OCI-LY3 (cell line): ENCODE data around the gene HUS1B.

Experiments
- H2AFZ ChIP-seq: fragments of 200-600, 300-600 bp; shearing (Covaris generic); 2 replicates; pipeline ENCODE4 v1.6.0; 2014; ENCODE audit warnings: antibody characterized with exemption, low read depth, low read length
- H3K27ac ChIP-seq: fragments of 200-600, 300-600 bp; sonication (generic); 2 replicates; pipeline ENCODE4 v1.5.1; 2014; ENCODE audit warnings: mild to moderate bottlenecking, low read length, moderate library complexity, mixed read lengths
- H3K27me3 ChIP-seq: fragments of 200-600, 300-600 bp; sonication (generic); 2 replicates; pipeline ENCODE4 v1.6.1; 2014; ENCODE audit warnings: low read depth, low read length, mixed read lengths
- H3K36me3 ChIP-seq: fragments of 200-600, 300-600 bp; sonication (generic); replicated peaks from 2 replicates; pipeline ENCODE3; 2014; ENCODE audit warnings: low read depth, low read length, mixed read lengths
- H3K4me1 ChIP-seq: fragments of 300-600, 200-600 bp; sonication (generic); 2 replicates; pipeline ENCODE4 v1.6.1; 2014; ENCODE audit warnings: low read length, mixed read lengths
- H3K4me2 ChIP-seq: fragments of 200-600, 300-600 bp; sonication (generic); 2 replicates; pipeline ENCODE4 v1.6.1; 2014; ENCODE audit warnings: low read length, mixed read lengths
- H3K4me3 ChIP-seq: fragments of 300-600, 200-600 bp; sonication (generic); 2 replicates; pipeline ENCODE4 v1.5.1; 2014; ENCODE audit warnings: antibody characterized with exemption, mild to moderate bottlenecking, low read length, moderate library complexity
- H3K79me2 ChIP-seq: fragments of 300-600, 200-600 bp; shearing (Covaris generic); 2 replicates; pipeline ENCODE4 v1.6.1; 2014; ENCODE audit warnings: mild to moderate bottlenecking, low read length, mixed read lengths
- H3K9ac ChIP-seq: fragments of 300-600, 200-600 bp; shearing (Covaris generic); 2 replicates; pipeline ENCODE4 v1.6.0; 2014; ENCODE audit warnings: mild to moderate bottlenecking, low read length, moderate library complexity
- H3K9me3 ChIP-seq: fragments of 200-600, 300-600 bp; shearing (Covaris generic); 2 replicates; pipeline ENCODE4 v1.6.1; 2014; ENCODE audit warnings: low read length, mixed read lengths; ENCODE audit not compliant: insufficient read depth
- H4K20me1 ChIP-seq: fragments of 200-600, 300-600 bp; sonication (generic); 2 replicates; pipeline ENCODE4 v1.6.1; 2016; ENCODE audit warnings: low read length, mixed read lengths; ENCODE audit not compliant: insufficient read depth
- CTCF ChIP-seq: fragments of 200-600, 300-600 bp; sonication (generic); IDR thresholded peaks from 2 replicates; pipeline ENCODE4 v1.5.1; 2014; ENCODE audit warnings: antibody characterized with exemption, low read length, low read depth
- EZH2phosphoT487 ChIP-seq: fragments of 200-600 bp; shearing (Covaris generic); IDR thresholded peaks from 2 replicates; pipeline ENCODE4 v1.6.1; 2018; ENCODE audit warnings: antibody characterized with exemption, mixed run types, low read depth

The HUS1B gene

GRCh38 chr6:683742-684440 lies 27.0 kb upstream of the HUS1B start:
- H3K36me3 ChIP-seq, result peaks cover 6% of the 10 kb centered on the region
- H3K27me3 ChIP-seq, result no peaks in the 10 kb centered on the region
- H3K9me3 ChIP-seq, result no peaks in the 10 kb centered on the region
- H4K20me1 ChIP-seq, result no peaks in the 10 kb centered on the region
- no peak overlapping the region for H3K9ac ChIP-seq
- H2AFZ ChIP-seq, result no peak overlapping the region
- peaks cover 29% of the 10 kb centered on the region for H3K4me1 ChIP-seq
- H3K4me3 ChIP-seq, result 0 out of 2 replicates have a peak overlapping the region, but pooled peaks have one; percentile 8
- no peak overlapping the region; the same call in 1 of the 2 replicates for H3K27ac ChIP-seq
- peak overlapping the region; percentile 88 for H3K4me2 ChIP-seq
- peaks cover 53% of the 10 kb centered on the region for H3K79me2 ChIP-seq
- TF ChIP-seq CTCF (no peak), EZH2phosphoT487 (no peak)

GRCh38 chr6:680666-681340 lies 23.9 kb upstream of the HUS1B start:
- H2AFZ ChIP-seq, result no peak overlapping the region
- H3K27ac ChIP-seq, result no peak overlapping the region
- H3K79me2 ChIP-seq, result peaks cover 50% of the 10 kb centered on the region
- no peak overlapping the region for H3K4me3 ChIP-seq
- no peaks in the 10 kb centered on the region for H3K27me3 ChIP-seq
- H3K4me1 ChIP-seq, result peaks cover 27% of the 10 kb centered on the region
- H3K4me2 ChIP-seq, result no peak overlapping the region
- H3K9me3 ChIP-seq, result no peaks in the 10 kb centered on the region
- H3K36me3 ChIP-seq, result peaks cover 6% of the 10 kb centered on the region
- H3K9ac ChIP-seq, result no peak overlapping the region
- no peak for TF ChIP-seq CTCF
- H4K20me1 ChIP-seq, result no peaks in the 10 kb centered on the region

- no peaks in the 10 kb centered on the region for H4K20me1 ChIP-seq
- TF ChIP-seq CTCF, result no peak
- TF ChIP-seq EZH2phosphoT487, result no peak
- no peaks in the 10 kb centered on the region for H3K27me3 ChIP-seq
- no peak overlapping the region for H3K4me2 ChIP-seq
- no peak overlapping the region for H3K9ac ChIP-seq
- peaks cover 6% of the 10 kb centered on the region for H3K36me3 ChIP-seq
- H3K4me1 ChIP-seq, result peaks cover 22% of the 10 kb centered on the region
- no peak overlapping the region for H3K27ac ChIP-seq
- no peaks in the 10 kb centered on the region for H3K9me3 ChIP-seq
- H2AFZ ChIP-seq, result no peak overlapping the region
- H3K4me3 ChIP-seq, result no peak overlapping the region
- H3K79me2 ChIP-seq, result peaks cover 45% of the 10 kb centered on the region
Measured at GRCh38 chr6:680251-680650, 23.4 kb upstream of the HUS1B start.

- Histone ChIP-seq H3K9ac (no peak overlapping the region), H3K27ac (no peak overlapping the region), H3K79me2 (peaks cover 45% of the 10 kb centered on the region), H3K9me3 (no peaks in the 10 kb centered on the region), H3K27me3 (no peaks in the 10 kb centered on the region), H3K4me2 (no peak overlapping the region), H3K4me3 (no peak overlapping the region), H3K36me3 (peaks cover 6% of the 10 kb centered on the region), H4K20me1 (no peaks in the 10 kb centered on the region), H2AFZ (no peak overlapping the region), H3K4me1 (peaks cover 14% of the 10 kb centered on the region)
- TF ChIP-seq CTCF, result no peak
- TF ChIP-seq EZH2phosphoT487, result no peak
Measured at GRCh38 chr6:679282-679681, 22.4 kb upstream of the HUS1B start.
